GM23248 (cell line): ENCODE results near the gene ITGB4. TPM values are rescaled to one million over a fixed set of nuclear protein-coding genes. Genes with fewer than 3 reads are reported as not detected.

Source experiments
- DNase-seq: peaks from one replicate; pipeline ENCODE4 v3.0.0-alpha.2; 2015
- H2AFZ ChIP-seq: fragments of 200-600 bp; sonication (generic); 2 replicates; pipeline ENCODE4 v1.6.1; 2016; ENCODE audit warnings: antibody characterized with exemption
- H3F3A ChIP-seq: fragments of 200-600 bp; sonication (generic); 2 replicates; pipeline ENCODE4 v1.6.1; 2016; ENCODE audit warnings: mild to moderate bottlenecking, antibody characterized with exemption, mixed run types; ENCODE audit not compliant: insufficient read depth
- H3K27ac ChIP-seq: fragments of 200-600 bp; sonication (generic); 2 replicates; pipeline ENCODE4 v1.5.1; 2016; ENCODE audit warnings: mild to moderate bottlenecking
- H3K27me3 ChIP-seq: fragments of 200-600 bp; sonication (generic); replicated peaks from 2 replicates; pipeline ENCODE4 v1.6.1; 2016; ENCODE audit warnings: mild to moderate bottlenecking; ENCODE audit not compliant: insufficient read depth
- H3K36me3 ChIP-seq: fragments of 200-600 bp; sonication (generic); 2 replicates; pipeline ENCODE4 v1.6.1; 2016; ENCODE audit warnings: low read depth, mild to moderate bottlenecking
- H3K4me1 ChIP-seq: fragments of 200-600 bp; sonication (generic); 2 replicates; pipeline ENCODE4 v1.6.1; 2016; ENCODE audit warnings: mild to moderate bottlenecking; ENCODE audit not compliant: insufficient read depth
- H3K4me2 ChIP-seq: fragments of 200-600 bp; sonication (generic); one replicate; pipeline ENCODE4 v1.6.1; 2016; ENCODE audit warnings: mild to moderate bottlenecking; ENCODE audit not compliant: unreplicated experiment
- H3K4me3 ChIP-seq: fragments of 200-600 bp; sonication (generic); 2 replicates; pipeline ENCODE4 v1.5.1; 2016; ENCODE audit warnings: mild to moderate bottlenecking
- H3K79me2 ChIP-seq: fragments of 200-600 bp; sonication (generic); 2 replicates; pipeline ENCODE4 v1.6.1; 2016; ENCODE audit warnings: mild to moderate bottlenecking; ENCODE audit not compliant: insufficient read depth
- H3K9ac ChIP-seq: fragments of 200-600 bp; sonication (generic); 2 replicates; pipeline ENCODE4 v1.6.1; 2016; ENCODE audit warnings: mild to moderate bottlenecking
- H3K9me2 ChIP-seq: fragments of 200-600 bp; sonication (generic); 2 replicates; pipeline ENCODE4 v1.6.1; 2016; ENCODE audit warnings: mixed run types, mild to moderate bottlenecking, moderate library complexity; ENCODE audit not compliant: insufficient read depth
- H3K9me3 ChIP-seq: fragments of 200-600 bp; sonication (generic); one replicate; pipeline ENCODE4 v1.6.1; 2017; ENCODE audit warnings: low read depth
- H4K20me1 ChIP-seq: fragments of 200-600 bp; sonication (generic); 2 replicates; pipeline ENCODE4 v1.6.0; 2016; ENCODE audit not compliant: insufficient read depth
- EZH2 ChIP-seq: fragments of 200-600 bp; sonication (generic); IDR thresholded peaks from 2 replicates; pipeline ENCODE4 v1.6.1; 2018; ENCODE audit warnings: antibody characterized with exemption, mild to moderate bottlenecking; ENCODE audit not compliant: insufficient read depth, poor library complexity, severe bottlenecking
- EZH2phosphoT487 ChIP-seq: fragments of 200-600 bp; sonication (generic); IDR thresholded peaks from 2 replicates; pipeline ENCODE4 v1.6.1; 2018; ENCODE audit warnings: antibody characterized with exemption, moderate library complexity, mild to moderate bottlenecking, low read depth; ENCODE audit not compliant: insufficient read depth
- WGBS, 2 experiments: methylation state at CpG; one replicate each; pipeline ENCODE4 v1.1.6; 2015 to 2017; ENCODE audit warnings: low lambda C conversion rate in 2 of 2, low coverage in 1 of 2; ENCODE audit errors: missing lambda C conversion rate in 2 of 2; 5-methylcytosine and 5-hydroxymethylcytosine counted together
- in situ Hi-C: fragments of 300-500 bp; cut with MboI; formaldehyde crosslinking; loops from 2 replicates; pipeline ENCODE4 v1.15.0; 2020
- polyA plus RNA-seq: library from polyadenylated mRNA; unstranded; fragments of >200 nt; fragmentation: Nextera tagmentation; extraction: Ambion mirVana; gene quantifications from 2 replicates; pipeline ENCODE4 v1.2.1, GENCODE V29; 2016
- total RNA-seq: library from RNA; depleted of rRNA; stranded (reverse); fragments of >200 nt; shearing (Covaris generic); gene quantifications from 2 replicates; pipeline ENCODE4 v1.2.3, GENCODE V29; 2014

ITGB4 gene
- total and polyA plus RNA-seq, 2 experiments from 2014 or later = under 0.01 to 1.5 TPM

- in situ Hi-C loops = loop anchor here (10.0 kb wide), 1 partner anchor 216 kb away; no protein-coding TSS in a partner anchor
- peaks cover 22% of the 10 kb centered on the region for H3K4me1 ChIP-seq
- peak overlapping the region; percentile 97 for H3K4me2 ChIP-seq
- no peaks in the 10 kb centered on the region for H3K27me3 ChIP-seq
- peak overlapping the region; percentile 91 for H3K9ac ChIP-seq
- peak overlapping the region; percentile 95 for H3K27ac ChIP-seq
- H3F3A ChIP-seq = peaks cover 59% of the 10 kb centered on the region
- peak overlapping the region; percentile 85 for H3K4me3 ChIP-seq
- peaks cover 24% of the 10 kb centered on the region for H3K79me2 ChIP-seq
- H4K20me1 ChIP-seq = peaks cover 22% of the 10 kb centered on the region
- H3K36me3 ChIP-seq = peaks cover 29% of the 10 kb centered on the region
- TF ChIP-seq EZH2phosphoT487 (no peak), EZH2 (no peak)
- WGBS, 2 experiments = 0 to 1% methylated on average over 37 to 38 of the region's 38 CpGs
- no peak overlapping the region for H2AFZ ChIP-seq
- DNase-seq = no peak
- no peaks in the 10 kb centered on the region for H3K9me3 ChIP-seq
- H3K9me2 ChIP-seq = no peaks in the 10 kb centered on the region
Measured at GRCh38 chr17:75778861-75779249, 57.6 kb downstream of the ITGB4 start.

GRCh38 chr17:75779250-75779986 is 58.2 kb downstream of the ITGB4 start:
- 0 to 1% methylated on average over 62 to 71 of the region's 84 CpGs for WGBS, 2 experiments

GRCh38 chr17:75779987-75780889 is 59.0 kb downstream of the ITGB4 start:
- H3K27me3 ChIP-seq = no peaks in the 10 kb centered on the region
- in situ Hi-C loops = loop anchor here (10.0 kb wide), 1 partner anchor 215 kb away; no protein-coding TSS in a partner anchor
- H3F3A ChIP-seq = peaks cover 61% of the 10 kb centered on the region
- peaks cover 24% of the 10 kb centered on the region for H3K79me2 ChIP-seq
- H3K9me3 ChIP-seq = no peaks in the 10 kb centered on the region
- H4K20me1 ChIP-seq = peaks cover 22% of the 10 kb centered on the region
- H3K4me2 ChIP-seq = peak overlapping the region; percentile 76
- TF ChIP-seq EZH2 (no peak), EZH2phosphoT487 (no peak)
- H2AFZ ChIP-seq = peak overlapping the region; percentile 52; the same call in 1 of the 2 replicates
- H3K27ac ChIP-seq = peak overlapping the region; percentile 51
- H3K36me3 ChIP-seq = peaks cover 29% of the 10 kb centered on the region
- peak overlapping the region; percentile 55 for H3K4me3 ChIP-seq
- 21% methylated on average over 5 of the region's 5 CpGs for WGBS, 2 experiments
- no peaks in the 10 kb centered on the region for H3K9me2 ChIP-seq
- H3K9ac ChIP-seq = no peak overlapping the region
- DNase-seq = no peak
- H3K4me1 ChIP-seq = peaks cover 27% of the 10 kb centered on the region

More at GRCh38 chr17:75779250-75779986, 58.2 kb downstream of the ITGB4 start:
- H3K9ac ChIP-seq = peak overlapping the region; percentile 91
- no peaks in the 10 kb centered on the region for H3K27me3 ChIP-seq
- peaks cover 22% of the 10 kb centered on the region for H4K20me1 ChIP-seq
- H3F3A ChIP-seq = peaks cover 64% of the 10 kb centered on the region
- H2AFZ ChIP-seq = no peak overlapping the region
- H3K27ac ChIP-seq = peak overlapping the region; percentile 95
- peak; percentile 100 for DNase-seq
- H3K36me3 ChIP-seq = peaks cover 29% of the 10 kb centered on the region
- H3K9me2 ChIP-seq = no peaks in the 10 kb centered on the region
- peak overlapping the region; percentile 97 for H3K4me2 ChIP-seq
- H3K9me3 ChIP-seq = no peaks in the 10 kb centered on the region
- in situ Hi-C loops = loop anchor here (10.0 kb wide), 1 partner anchor 215 kb away; no protein-coding TSS in a partner anchor
- TF ChIP-seq EZH2phosphoT487 (no peak), EZH2 (no peak)
- peaks cover 26% of the 10 kb centered on the region for H3K4me1 ChIP-seq
- H3K4me3 ChIP-seq = peak overlapping the region; percentile 85
- H3K79me2 ChIP-seq = peaks cover 24% of the 10 kb centered on the region
